H9 (cell line): ENCODE measurements around the gene PLCXD1. TPM values are rescaled to one million over a fixed set of nuclear protein-coding genes. Genes with fewer than 3 reads are reported as not detected.

ENCODE experiments used
- DNase-seq: peaks from one replicate; pipeline ENCODE4 v3.0.0-alpha.2; 2017
- H2AFZ ChIP-seq: one replicate; pipeline ENCODE4 v1.6.1; 2013; ENCODE audit warnings: mild to moderate bottlenecking, low read length, control low read depth, moderate library complexity
- H2AK5ac ChIP-seq: 2 replicates; pipeline ENCODE4 v1.6.1; 2013; ENCODE audit warnings: low read length, control low read depth, mixed read lengths; ENCODE audit not compliant: insufficient read length
- H2BK120ac ChIP-seq: one replicate; pipeline ENCODE4 v1.6.1; 2013; ENCODE audit warnings: low read depth, mild to moderate bottlenecking, low read length, control low read depth, inconsistent platforms; ENCODE audit not compliant: poor library complexity, severe bottlenecking
- H2BK12ac ChIP-seq: 2 replicates; pipeline ENCODE4 v1.6.1; 2013; ENCODE audit warnings: low read length, control low read depth, mixed read lengths, low read depth; ENCODE audit not compliant: insufficient read length
- H2BK15ac ChIP-seq: 2 replicates; pipeline ENCODE4 v1.6.1; 2013; ENCODE audit warnings: low read depth, low read length, control low read depth
- H2BK20ac ChIP-seq: one replicate; pipeline ENCODE4 v1.6.1; 2013; ENCODE audit warnings: low read depth, mild to moderate bottlenecking, low read length, control low read depth, inconsistent platforms; ENCODE audit not compliant: poor library complexity, severe bottlenecking
- H2BK5ac ChIP-seq: 2 replicates; pipeline ENCODE4 v1.6.1; 2013; ENCODE audit warnings: low read length, control low read depth, mixed read lengths; ENCODE audit not compliant: insufficient read length
- H3K14ac ChIP-seq: 2 replicates; pipeline ENCODE4 v1.6.1; 2013; ENCODE audit warnings: low read length, control low read depth; ENCODE audit not compliant: insufficient read depth
- H3K18ac ChIP-seq: 2 replicates; pipeline ENCODE4 v1.6.1; 2013; ENCODE audit warnings: low read depth, mild to moderate bottlenecking, mixed read lengths, low read length, control low read depth; ENCODE audit not compliant: insufficient read length
- H3K23ac ChIP-seq: 2 replicates; pipeline ENCODE4 v1.6.1; 2013; ENCODE audit warnings: low read length, control low read depth, mixed read lengths, low read depth; ENCODE audit not compliant: insufficient read length
- H3K23me2 ChIP-seq: 2 replicates; pipeline ENCODE4 v1.6.1; 2013; ENCODE audit warnings: low read depth, mild to moderate bottlenecking, mixed read lengths, low read length, control low read depth; ENCODE audit not compliant: insufficient read length, poor library complexity, severe bottlenecking
- H3K27ac ChIP-seq: 2 replicates; pipeline ENCODE4 v1.5.1; 2013; ENCODE audit warnings: low read length, control low read depth, mixed read lengths, low read depth; ENCODE audit not compliant: insufficient read length
- H3K27me3 ChIP-seq: 2 replicates; pipeline ENCODE4 v1.6.1; 2013; ENCODE audit warnings: low read length, control low read depth, inconsistent platforms; ENCODE audit not compliant: insufficient read depth
- H3K4ac ChIP-seq: 2 replicates; pipeline ENCODE4 v1.6.1; 2013; ENCODE audit warnings: low read depth, mild to moderate bottlenecking, control low read depth, inconsistent platforms, low read length, moderate library complexity
- H3K4me1 ChIP-seq: 2 replicates; pipeline ENCODE4 v1.6.1; 2013; ENCODE audit warnings: low read length, control low read depth, inconsistent platforms; ENCODE audit not compliant: insufficient read depth
- H3K4me2 ChIP-seq: 2 replicates; pipeline ENCODE4 v1.6.1; 2013; ENCODE audit warnings: low read length, control low read depth, mixed read lengths; ENCODE audit not compliant: insufficient read length, insufficient read depth
- H3K56ac ChIP-seq: 2 replicates; pipeline ENCODE4 v1.6.1; 2013; ENCODE audit warnings: low read depth, mild to moderate bottlenecking, mixed read lengths, low read length, control low read depth; ENCODE audit not compliant: insufficient read length
- H3K79me1 ChIP-seq: 2 replicates; pipeline ENCODE4 v1.6.1; 2013; ENCODE audit warnings: low read depth, mild to moderate bottlenecking, moderate library complexity, low read length, control low read depth, inconsistent platforms; ENCODE audit not compliant: insufficient read depth, poor library complexity, severe bottlenecking
- H3K79me2 ChIP-seq: 2 replicates; pipeline ENCODE4 v1.6.1; 2013; ENCODE audit warnings: low read length, control low read depth, inconsistent platforms; ENCODE audit not compliant: insufficient read depth
- H3K9ac ChIP-seq: 2 replicates; pipeline ENCODE4 v1.6.1; 2013; ENCODE audit warnings: low read length, control low read depth, mixed read lengths; ENCODE audit not compliant: insufficient read length; ENCODE audit errors: extremely low read depth
- H3K9me3 ChIP-seq: one replicate; pipeline ENCODE4 v1.6.1; 2013; ENCODE audit warnings: low read depth, low read length, inconsistent platforms; ENCODE audit not compliant: control insufficient read depth
- H3T11ph ChIP-seq: one replicate; pipeline ENCODE4 v1.6.1; 2013; ENCODE audit warnings: mild to moderate bottlenecking, low read length, control low read depth, inconsistent platforms
- H4K20me1 ChIP-seq: one replicate; pipeline ENCODE4 v1.6.1; 2013; ENCODE audit not compliant: control insufficient read depth, insufficient read length, insufficient read depth
- H4K5ac ChIP-seq: 2 replicates; pipeline ENCODE4 v1.6.1; 2013; ENCODE audit warnings: low read depth, mild to moderate bottlenecking, mixed read lengths, low read length, control low read depth; ENCODE audit not compliant: insufficient read length
- H4K8ac ChIP-seq: replicated peaks from 2 replicates; pipeline ENCODE4 v1.6.1; 2013; ENCODE audit warnings: low read length, control low read depth, mixed read lengths, low read depth; ENCODE audit not compliant: insufficient read length
- H4K91ac ChIP-seq: 2 replicates; pipeline ENCODE4 v1.6.1; 2013; ENCODE audit warnings: low read depth, mild to moderate bottlenecking, moderate library complexity, mixed read lengths, low read length, control low read depth; ENCODE audit not compliant: insufficient read length
- H3K27ac Mint-ChIP-seq, 3 experiments: 2 replicates in 2 of 3; 3 replicates in 1 of 3; pipeline ENCODE4 v1.8.0; 2020 to 2021; ENCODE audit warnings: mixed read lengths in 3 of 3, mild to moderate bottlenecking in 1 of 3, moderate library complexity in 1 of 3
- H3K27me3 Mint-ChIP-seq: 2 replicates; pipeline ENCODE4 v1.8.0; 2021; ENCODE audit warnings: low read depth, mild to moderate bottlenecking, moderate library complexity, mixed read lengths
- H3K36me3 Mint-ChIP-seq, 3 experiments: 2 replicates in 2 of 3; 3 replicates in 1 of 3; pipeline ENCODE4 v1.8.0; 2020 to 2021; ENCODE audit warnings: low read depth in 3 of 3, mixed read lengths in 3 of 3; ENCODE audit not compliant: insufficient read depth in 1 of 3
- H3K4me1 Mint-ChIP-seq, 2 experiments: 2 replicates each; pipeline ENCODE4 v1.8.0; 2020; ENCODE audit warnings: mixed read lengths in 2 of 2
- H3K4me3 Mint-ChIP-seq, 2 experiments: 2 replicates in 1 of 2; 3 replicates in 1 of 2; pipeline ENCODE4 v1.8.0; 2020 to 2021; ENCODE audit warnings: mild to moderate bottlenecking in 2 of 2, mixed read lengths in 2 of 2, moderate library complexity in 1 of 2
- H3K9me3 Mint-ChIP-seq, 2 experiments: 2 replicates in 1 of 2; 3 replicates in 1 of 2; pipeline ENCODE4 v1.8.0; 2020; ENCODE audit warnings: mild to moderate bottlenecking in 2 of 2, mixed read lengths in 2 of 2, moderate library complexity in 1 of 2
- WGBS: extraction: QIAGEN DNeasy Blood & Tissue Kit; methylation state at CpG from one replicate; pipeline ENCODE4 v1.1.7; 2013; ENCODE audit warnings: missing lambda C conversion rate, low lambda C conversion rate, mixed read lengths; ENCODE audit not compliant: insufficient read length; ENCODE audit errors: extremely low coverage; 5-methylcytosine and 5-hydroxymethylcytosine counted together
- total RNA-seq: library from RNA; stranded (reverse); gene quantifications from 2 replicates; pipeline ENCODE4 v1.2.1, GENCODE V29; 2021
- TF ChIP-seq, protein P1 (sequence below): fragments of 200-600 bp; sonication (generic); conservative IDR thresholded peaks from 3 replicates; pipeline ENCODE4 v1.8.0; 2021; ENCODE audit warnings: antibody characterized with exemption, mild to moderate bottlenecking

The PLCXD1 gene
- total RNA-seq, 1 experiment from 2014 or later: 96.5 TPM

DNA sequence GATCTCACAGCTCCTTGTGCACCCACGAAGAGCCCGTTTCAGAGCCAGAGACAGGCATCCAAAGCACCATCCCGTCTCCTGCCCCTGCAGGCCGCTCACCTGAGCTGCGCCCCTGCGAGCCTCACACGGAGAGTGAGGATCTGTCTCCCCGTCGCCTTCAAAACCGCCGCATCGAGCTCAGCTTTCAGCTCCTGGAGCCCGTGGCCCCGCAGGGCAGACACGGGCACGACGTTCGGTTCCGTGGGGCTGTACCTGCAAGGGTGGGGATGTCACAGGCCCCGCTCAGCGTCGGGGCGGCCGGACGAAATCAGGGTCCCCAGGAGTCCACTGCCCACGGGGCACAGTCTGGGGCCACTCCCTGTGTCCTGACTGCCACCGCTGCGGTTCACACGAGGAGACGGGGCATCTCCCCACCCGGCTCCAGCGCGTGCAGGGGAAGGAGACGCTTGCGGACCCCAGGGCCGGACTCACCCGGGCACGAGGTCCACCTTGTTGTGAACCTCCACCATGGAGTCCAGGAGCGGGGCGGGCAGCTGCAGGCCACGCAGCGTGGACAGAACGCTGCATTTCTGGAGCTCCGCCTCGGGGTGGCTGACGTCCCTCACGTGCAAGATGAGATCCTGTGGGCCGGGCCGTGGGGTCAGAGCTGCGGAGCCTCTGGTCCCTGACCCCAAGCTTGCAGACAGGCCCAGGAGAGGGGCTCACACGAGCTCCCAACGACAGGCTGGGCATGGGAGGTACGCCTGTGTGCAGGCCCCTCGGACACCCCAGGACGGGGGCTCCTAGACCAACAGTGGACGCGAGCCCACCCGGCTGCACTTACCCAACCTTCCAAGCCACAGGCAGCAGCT lies 26.3 kb downstream of the PLCXD1 start:
- peaks cover 43 to 86% (median 75%) of the 10 kb centered on the region in 3 experiments for H3K36me3 Mint-ChIP-seq
- no peaks in the 10 kb centered on the region for H3K4me1 Mint-ChIP-seq
- WGBS: no CpG with 5 or more reads among the region's 58 CpGs
- Histone ChIP-seq H2BK12ac (no peak overlapping the region), H3K27ac (no peak overlapping the region), H4K5ac (no peak overlapping the region), H3K4me1 (no peaks in the 10 kb centered on the region), H2AK5ac (no peak overlapping the region), H2AFZ (no peak overlapping the region), H3K23me2 (no peaks in the 10 kb centered on the region), H4K8ac (no peak overlapping the region), H3K23ac (no peak overlapping the region), H3K79me1 (no peaks in the 10 kb centered on the region), H3K4me2 (no peak overlapping the region), H3T11ph (no peak overlapping the region), H3K4ac (no peak overlapping the region), H3K27me3 (no peaks in the 10 kb centered on the region), H2BK20ac (no peak overlapping the region), H3K56ac (no peak overlapping the region), H3K9ac (no peak overlapping the region), H2BK5ac (no peak overlapping the region), H3K9me3 (no peaks in the 10 kb centered on the region), H2BK15ac (no peak overlapping the region), H2BK120ac (no peak overlapping the region), H3K18ac (no peak overlapping the region), H4K91ac (no peak overlapping the region), H4K20me1 (no peaks in the 10 kb centered on the region), H3K14ac (no peak overlapping the region), H3K79me2 (no peaks in the 10 kb centered on the region)
- no peaks in the 10 kb centered on the region for H3K9me3 Mint-ChIP-seq
- no peak overlapping the region for H3K4me3 Mint-ChIP-seq
- 0 out of 7 replicates have a peak overlapping the region, but pooled peaks of 1 of the 3 experiments have one; percentile 10 for H3K27ac Mint-ChIP-seq
- no peaks in the 10 kb centered on the region for H3K27me3 Mint-ChIP-seq
- no peak for DNase-seq
- TF ChIP-seq, protein P1, sequence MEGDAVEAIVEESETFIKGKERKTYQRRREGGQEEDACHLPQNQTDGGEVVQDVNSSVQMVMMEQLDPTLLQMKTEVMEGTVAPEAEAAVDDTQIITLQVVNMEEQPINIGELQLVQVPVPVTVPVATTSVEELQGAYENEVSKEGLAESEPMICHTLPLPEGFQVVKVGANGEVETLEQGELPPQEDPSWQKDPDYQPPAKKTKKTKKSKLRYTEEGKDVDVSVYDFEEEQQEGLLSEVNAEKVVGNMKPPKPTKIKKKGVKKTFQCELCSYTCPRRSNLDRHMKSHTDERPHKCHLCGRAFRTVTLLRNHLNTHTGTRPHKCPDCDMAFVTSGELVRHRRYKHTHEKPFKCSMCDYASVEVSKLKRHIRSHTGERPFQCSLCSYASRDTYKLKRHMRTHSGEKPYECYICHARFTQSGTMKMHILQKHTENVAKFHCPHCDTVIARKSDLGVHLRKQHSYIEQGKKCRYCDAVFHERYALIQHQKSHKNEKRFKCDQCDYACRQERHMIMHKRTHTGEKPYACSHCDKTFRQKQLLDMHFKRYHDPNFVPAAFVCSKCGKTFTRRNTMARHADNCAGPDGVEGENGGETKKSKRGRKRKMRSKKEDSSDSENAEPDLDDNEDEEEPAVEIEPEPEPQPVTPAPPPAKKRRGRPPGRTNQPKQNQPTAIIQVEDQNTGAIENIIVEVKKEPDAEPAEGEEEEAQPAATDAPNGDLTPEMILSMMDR: peak; percentile 28; the same call in 2 of the 3 replicates
